AG09319 (cell line): ENCODE measurements around the gene TANGO6.

Experiments used
- DNase-seq: peaks from one replicate; pipeline ENCODE4 v3.0.0-alpha.2; 2010; ENCODE audit warnings: low read depth; ENCODE audit errors: extremely low read depth
- TF ChIP-seq, protein P1 (sequence below): IDR thresholded peaks from 2 replicates; pipeline ENCODE4 v1.5.1; 2011; ENCODE audit warnings: low read depth, mild to moderate bottlenecking, inconsistent platforms, low read length, moderate library complexity

The TANGO6 gene

DNA sequence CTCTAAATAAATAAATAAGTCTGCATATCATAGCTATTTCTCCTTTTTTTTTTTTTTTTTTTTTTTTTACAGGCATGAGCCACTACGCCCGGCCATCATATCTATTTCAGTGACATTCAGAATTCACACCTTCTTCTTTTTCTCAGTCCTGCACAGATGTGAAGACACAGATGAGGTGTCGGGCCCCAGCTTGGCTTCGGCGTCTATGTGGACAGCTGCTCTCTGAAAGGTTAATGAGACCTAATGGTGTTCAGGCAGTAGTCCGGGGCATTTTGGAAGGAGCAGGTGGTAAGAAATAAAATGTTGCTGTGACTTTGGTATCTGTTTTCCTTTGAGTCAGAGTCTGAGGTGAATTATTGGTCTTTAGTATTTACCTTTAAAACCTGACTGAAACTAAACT is 23.6 kb downstream of the TANGO6 start:
- TF ChIP-seq, protein P1, sequence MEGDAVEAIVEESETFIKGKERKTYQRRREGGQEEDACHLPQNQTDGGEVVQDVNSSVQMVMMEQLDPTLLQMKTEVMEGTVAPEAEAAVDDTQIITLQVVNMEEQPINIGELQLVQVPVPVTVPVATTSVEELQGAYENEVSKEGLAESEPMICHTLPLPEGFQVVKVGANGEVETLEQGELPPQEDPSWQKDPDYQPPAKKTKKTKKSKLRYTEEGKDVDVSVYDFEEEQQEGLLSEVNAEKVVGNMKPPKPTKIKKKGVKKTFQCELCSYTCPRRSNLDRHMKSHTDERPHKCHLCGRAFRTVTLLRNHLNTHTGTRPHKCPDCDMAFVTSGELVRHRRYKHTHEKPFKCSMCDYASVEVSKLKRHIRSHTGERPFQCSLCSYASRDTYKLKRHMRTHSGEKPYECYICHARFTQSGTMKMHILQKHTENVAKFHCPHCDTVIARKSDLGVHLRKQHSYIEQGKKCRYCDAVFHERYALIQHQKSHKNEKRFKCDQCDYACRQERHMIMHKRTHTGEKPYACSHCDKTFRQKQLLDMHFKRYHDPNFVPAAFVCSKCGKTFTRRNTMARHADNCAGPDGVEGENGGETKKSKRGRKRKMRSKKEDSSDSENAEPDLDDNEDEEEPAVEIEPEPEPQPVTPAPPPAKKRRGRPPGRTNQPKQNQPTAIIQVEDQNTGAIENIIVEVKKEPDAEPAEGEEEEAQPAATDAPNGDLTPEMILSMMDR = no peak
- DNase-seq = no peak

DNA sequence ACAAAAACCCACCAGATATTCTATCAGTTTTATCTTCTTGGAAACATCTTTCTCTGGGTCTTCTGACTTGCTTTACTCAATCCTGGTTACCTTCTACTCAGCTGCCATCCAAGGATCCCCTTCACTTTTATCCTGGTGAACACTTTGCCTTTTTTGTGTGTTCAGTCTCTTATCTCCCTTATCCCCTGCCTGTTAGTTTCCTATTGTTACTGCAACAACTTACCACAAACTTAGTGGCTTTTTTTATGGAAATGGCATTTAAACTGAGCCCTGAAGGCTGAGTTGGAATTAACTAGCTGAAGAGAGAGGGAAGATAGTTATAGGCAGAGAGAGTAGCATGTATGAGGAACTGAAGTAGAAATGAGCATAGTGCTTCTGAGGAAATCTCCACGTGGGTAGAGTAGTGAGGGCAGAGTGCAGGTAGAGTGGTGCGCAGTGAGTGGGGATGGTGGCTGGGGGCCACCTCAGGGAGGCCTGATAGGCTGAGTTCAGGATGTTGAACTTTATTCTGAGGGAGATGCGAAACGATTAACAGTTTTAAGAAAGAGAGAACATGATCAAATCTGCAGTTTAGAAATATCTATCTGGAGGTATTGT is 26.3 kb downstream of the TANGO6 start:
- no peak for DNase-seq
- TF ChIP-seq, protein P1 = no peak

DNA sequence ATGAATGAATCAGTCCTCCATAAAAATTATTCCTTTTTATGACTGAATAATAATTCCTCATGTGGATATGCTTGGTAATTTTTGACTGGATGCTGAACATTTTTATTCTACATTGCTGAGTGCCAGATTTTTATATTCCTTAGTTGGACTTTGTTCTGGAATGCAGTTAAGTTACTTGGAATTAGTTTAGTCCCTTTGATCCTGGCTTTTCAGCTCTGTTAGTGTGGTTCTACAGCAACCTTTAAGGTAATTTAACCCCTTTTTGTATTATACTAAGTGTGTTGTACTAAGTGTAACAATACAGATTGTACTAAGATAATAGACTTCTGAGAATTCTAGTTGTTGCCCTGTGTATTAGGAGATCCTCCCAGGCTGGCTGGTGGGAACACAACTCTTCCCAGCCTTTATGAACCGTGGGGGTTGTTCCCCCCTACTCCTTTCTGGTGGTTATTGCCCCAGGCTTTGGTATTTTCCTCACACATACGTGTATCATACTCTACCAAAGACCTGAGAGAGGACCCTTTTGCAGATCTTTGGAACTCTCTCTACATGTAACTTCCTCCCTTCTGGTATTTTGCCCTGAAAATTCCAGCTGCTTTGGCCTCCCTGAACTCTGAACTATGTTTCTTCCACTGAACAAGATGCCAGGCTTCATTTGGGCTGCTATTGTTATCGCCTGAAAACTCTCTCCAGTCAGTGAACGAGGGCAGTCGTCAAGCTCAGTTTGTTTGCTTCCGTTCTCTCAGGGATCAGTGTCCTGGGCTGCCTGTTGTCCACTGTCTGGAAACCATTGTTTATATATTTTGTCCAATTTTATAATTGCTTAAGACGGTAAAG is 30.5 kb downstream of the TANGO6 start:
- no peak for DNase-seq
- TF ChIP-seq, protein P1 = no peak

DNA sequence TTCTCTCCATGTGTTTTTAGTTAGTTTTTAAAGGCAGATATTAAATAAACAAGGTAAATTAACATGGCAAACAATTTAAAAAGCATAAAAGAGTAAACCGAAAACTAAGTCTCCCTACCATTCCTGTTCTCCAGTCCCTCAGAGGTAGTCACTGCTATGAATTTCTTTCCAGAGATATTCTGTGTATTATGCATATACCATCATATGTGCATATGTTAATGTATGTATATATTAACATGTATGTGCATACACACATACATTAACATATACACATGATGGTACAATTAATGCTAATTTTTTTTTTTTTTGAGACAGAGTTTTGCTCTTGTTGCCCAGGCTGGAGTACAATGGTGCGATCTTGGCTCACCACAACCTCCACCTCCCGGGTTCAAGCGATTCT is 32.5 kb downstream of the TANGO6 start:
- DNase-seq = no peak

DNA sequence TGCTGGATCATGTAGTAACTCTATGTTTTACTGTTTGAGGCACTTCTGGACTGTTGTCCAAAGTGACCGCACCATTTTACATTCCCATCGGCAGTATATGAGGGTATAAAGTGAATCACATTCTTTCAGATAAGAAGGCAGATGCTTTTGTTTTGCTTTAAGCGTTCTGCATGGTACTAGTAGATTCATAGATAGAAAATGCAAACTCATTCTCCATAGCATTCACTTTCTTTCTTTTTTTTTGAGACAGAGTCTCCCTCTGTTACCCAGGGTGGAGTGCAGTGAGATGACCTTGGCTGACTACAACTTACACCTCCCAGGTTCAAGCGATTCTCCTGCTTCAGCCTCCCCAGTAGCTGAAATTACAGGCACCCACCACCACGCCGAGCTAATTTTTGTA is 40.4 kb downstream of the TANGO6 start:
- TF ChIP-seq, protein P1 = no peak
- no peak for DNase-seq

More for the DNA sequence above, 32.5 kb downstream of the TANGO6 start:
- TF ChIP-seq, protein P1 = no peak

DNA sequence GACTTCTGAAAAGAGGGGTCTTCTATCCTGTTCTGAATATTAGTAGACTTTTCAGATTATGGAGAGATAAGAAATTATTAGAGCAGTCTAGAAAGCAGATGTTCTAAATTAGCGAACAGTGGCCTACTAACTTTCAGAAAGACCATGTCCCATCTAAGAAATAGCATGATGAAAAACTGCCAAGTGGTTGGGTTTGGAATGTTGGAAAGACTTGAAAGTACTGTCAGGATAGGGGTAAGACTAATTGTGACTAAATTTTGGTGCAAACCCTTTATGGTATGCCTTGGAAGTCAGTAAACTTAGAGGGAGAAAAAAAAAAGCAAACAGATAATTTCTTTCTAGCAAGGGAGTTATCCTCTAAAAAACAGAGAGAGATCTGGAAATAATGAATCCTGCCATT is 41.1 kb downstream of the TANGO6 start:
- DNase-seq = no peak
- TF ChIP-seq, protein P1 = no peak

DNA sequence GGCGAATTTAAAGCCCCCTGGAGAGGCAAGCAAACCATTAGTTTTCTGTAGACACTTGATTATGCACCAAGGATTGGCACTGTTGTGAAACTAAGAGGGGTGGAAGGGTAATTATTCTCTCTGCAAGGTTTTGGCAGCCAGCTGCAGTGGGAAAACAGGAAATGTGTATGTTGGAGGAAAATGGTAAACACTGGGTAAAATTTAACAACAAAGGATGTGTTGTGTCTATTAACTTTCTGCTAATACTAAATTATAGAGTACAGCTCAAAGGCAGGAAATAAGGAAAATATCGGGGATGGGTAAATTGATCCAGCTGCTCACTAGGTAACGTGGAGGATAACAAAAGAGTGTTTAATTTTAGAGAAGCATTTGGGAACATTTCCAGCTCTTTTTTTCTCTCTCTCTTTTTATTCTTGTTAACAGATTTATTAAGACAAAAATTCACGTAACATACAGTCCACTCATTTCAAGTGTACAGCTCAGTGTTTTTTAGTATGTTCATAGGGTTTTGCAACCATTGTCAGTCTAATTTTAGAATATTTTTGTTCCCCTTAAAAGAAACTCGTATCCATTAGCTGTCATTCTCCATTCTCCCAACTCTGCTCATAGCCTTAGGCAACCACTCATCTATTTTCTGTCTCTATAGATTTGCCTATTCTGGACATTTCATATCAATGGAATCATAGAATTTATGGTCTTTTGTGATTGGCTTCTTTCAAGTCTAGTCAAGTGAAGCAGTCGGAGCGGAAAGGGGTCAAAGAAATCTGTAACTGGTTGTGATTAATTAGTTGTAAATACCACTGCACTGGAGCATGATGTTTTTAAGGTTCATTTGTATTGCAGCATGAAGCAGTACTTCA is 41.8 kb downstream of the TANGO6 start:
- no peak for DNase-seq
- TF ChIP-seq, protein P1 = no peak
